Right cardiac atrium (tissue), 5 donors: ENCODE results near the gene PSMB10. TPM values are rescaled to one million over a fixed set of nuclear protein-coding genes. Genes with fewer than 3 reads are reported as not detected.
A peak's percentile ranks its signal among the peaks of the same experiment; 100 is the strongest.

Experiments used
- ATAC-seq, 2 donors: fragments of 200-7000 bp; cut with Tn5 transposase; one replicate each; pipeline versions ENCODE4 v1.8.0 to v1.9.1; 2020; ENCODE audit warnings: moderate library complexity in 2 of 2, mild to moderate bottlenecking in 1 of 2
- DNase-seq, 3 donors: peaks; one replicate each; pipeline ENCODE4 v3.0.0-alpha.2; 2020
- H3K27ac ChIP-seq: one replicate; pipeline ENCODE4 v1.5.1; 2013; ENCODE audit warnings: mild to moderate bottlenecking, low read length, control low read depth, moderate library complexity
- H3K27me3 ChIP-seq: one replicate; pipeline ENCODE4 v1.6.1; 2013; ENCODE audit not compliant: control insufficient read depth, insufficient read depth
- H3K4me1 ChIP-seq: one replicate; pipeline ENCODE4 v1.6.1; 2013; ENCODE audit warnings: low read length; ENCODE audit not compliant: control insufficient read depth, insufficient read depth
- H3K4me3 ChIP-seq: one replicate; pipeline ENCODE4 v1.5.1; 2013; ENCODE audit warnings: low read length, control low read depth
- H3K9me3 ChIP-seq: one replicate; pipeline ENCODE4 v1.6.1; 2013; ENCODE audit warnings: low read length; ENCODE audit not compliant: control insufficient read depth
- WGBS: extraction: QIAGEN DNeasy Blood & Tissue Kit; methylation state at CpG from one replicate; pipeline ENCODE4 v1.1.7; 2013; 5-methylcytosine and 5-hydroxymethylcytosine counted together
- intact Hi-C, 4 donors: fragments of 100-400 bp; cut with DNase I; formaldehyde crosslinking; loops; one replicate each; pipeline versions ENCODE4 v1.11.0 to v1.14.0; 2022 to 2023
- polyA plus RNA-seq: library from polyadenylated mRNA; stranded (reverse); fragments of 200-250 nt; gene quantifications from one replicate; pipeline ENCODE4 v1.2.3, GENCODE V29; 2013
- total RNA-seq, 4 donors: library from RNA; stranded (reverse); fragmentation: NEBNext Ultra II Directional; extraction: Animal tissue kit (Norgen Biotek cat#: 25700); gene quantifications; one replicate each; pipeline ENCODE4 v1.2.1, GENCODE V29; 2021
- donor health status: healthy with polysubstance abuse.
- donor health status: DM: no; HTN: yes; CAD: no.
- donor health status: DM: no; HTN: no; CAD: no.
- donor health status: DM: no; HTN: yes; CAD: no; lungs with severe emphysema.
- donor health status: DM: yes; HTN: yes; CAD: no.

PSMB10 gene
- total and polyA plus RNA-seq, 5 donors: 49.1 to 92.8 (median 60.6) TPM

DNA sequence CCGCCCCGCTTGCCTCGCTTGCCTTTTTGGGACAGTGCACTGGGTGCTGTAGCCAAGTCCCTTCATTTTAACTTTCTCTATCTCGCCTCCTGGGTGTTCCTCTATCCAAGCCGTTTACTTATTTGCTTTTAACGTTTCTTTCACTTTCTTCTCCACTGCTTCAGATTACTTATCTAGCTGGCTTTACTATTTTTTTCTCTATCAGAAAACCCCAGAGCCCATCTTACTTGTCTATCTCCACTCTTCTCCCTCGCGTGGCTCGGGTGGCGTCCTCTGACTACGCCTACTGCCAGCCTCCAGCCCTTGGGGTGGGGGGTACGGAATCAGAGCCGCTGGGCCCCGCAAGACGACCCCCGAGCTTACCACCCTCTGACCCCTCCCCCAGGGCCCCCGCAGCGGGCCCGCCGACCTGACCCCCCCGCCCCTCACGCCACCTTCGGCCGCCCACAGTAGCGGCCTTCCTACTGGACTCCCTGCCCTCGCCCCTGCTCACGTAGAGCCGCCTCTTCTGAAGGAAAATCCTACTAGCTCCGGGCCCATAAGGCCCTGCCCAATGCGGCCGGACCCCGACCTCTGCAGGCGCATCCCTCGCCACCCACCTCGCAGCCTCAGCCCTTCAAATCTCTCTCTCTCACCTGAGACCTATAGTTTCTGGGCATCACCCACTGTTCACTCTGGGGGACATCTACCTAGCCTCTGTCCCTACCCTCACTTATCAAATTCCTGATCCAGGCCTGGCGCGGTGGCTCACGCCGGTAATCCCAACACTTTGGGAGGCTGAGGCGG is 32.8 kb upstream of the PSMB10 start:
- Histone ChIP-seq H3K27me3 (no peaks in the 10 kb centered on the region), H3K4me3 (peak overlapping the region; percentile 73), H3K9me3 (no peaks in the 10 kb centered on the region), H3K4me1 (peaks cover 20% of the 10 kb centered on the region), H3K27ac (peak overlapping the region; percentile 52)
- ATAC-seq: peak; percentile 0 to 4
- WGBS: 44% methylated on average over 40 of the region's 40 CpGs
- intact Hi-C loops: no loop called here
- peak in 2 of 3 donors; percentile 41 to 77 for DNase-seq

DNA sequence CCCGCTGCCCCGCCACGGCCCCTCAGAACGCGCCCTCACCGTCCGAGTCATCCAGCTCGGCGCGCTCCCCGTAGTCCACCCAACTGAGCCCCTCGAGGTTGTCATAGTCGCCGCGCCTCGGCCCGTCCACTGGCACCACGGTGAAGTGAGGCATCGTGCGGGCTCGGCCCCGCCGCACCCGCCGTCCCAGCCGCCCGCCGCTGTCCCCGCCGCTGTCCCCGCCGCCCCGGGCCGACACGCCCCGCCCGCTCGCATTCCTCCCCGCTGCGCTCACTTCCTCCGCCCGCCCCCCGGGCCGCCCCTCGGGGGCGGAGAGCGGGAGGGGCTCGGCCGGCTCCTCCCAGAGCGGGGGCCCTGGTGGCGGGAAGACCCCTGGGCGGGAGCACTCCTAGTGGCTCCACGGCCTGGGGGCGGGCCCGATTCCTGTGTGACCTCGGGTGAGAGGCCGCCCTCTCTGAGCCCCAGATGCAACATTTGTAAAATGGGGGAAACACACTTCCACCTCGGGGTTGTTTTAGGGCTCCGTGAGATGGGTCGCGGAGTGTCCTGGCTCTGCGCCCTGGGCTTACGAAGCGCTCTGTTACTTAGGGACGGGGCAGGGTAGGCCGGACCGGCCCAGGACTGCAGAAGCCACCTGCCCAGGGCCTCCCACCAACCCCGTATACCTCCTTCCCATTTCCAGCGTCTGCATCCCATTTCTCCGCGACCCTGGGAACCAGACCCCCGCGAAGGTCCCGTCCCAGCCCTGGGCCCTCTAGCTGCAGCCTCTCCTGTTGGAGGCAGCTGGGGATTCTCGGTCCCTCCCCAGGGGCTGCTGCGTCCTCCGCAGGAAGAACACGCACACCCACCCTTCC is 32.0 kb upstream of the PSMB10 start, which contains the start of gene SLC12A4:
Gene SLC12A4 (minus strand): TSS at position 238 of the 854 bp plus-strand sequence. CDS start 84 bp downstream, at position 154.
- peaks cover 26% of the 10 kb centered on the region for H3K4me1 ChIP-seq
- WGBS: 1% methylated on average over 78 of the region's 78 CpGs
- peak within 1 kb of the TSS; percentile 73 for H3K4me3 ChIP-seq
- H3K9me3 ChIP-seq: no peaks in the 10 kb centered on the region
- intact Hi-C loops: no loop called here
- H3K27me3 ChIP-seq: no peaks in the 10 kb centered on the region
- ATAC-seq: peak; percentile 90 to 92
- peak within 1 kb of the TSS; percentile 83 for H3K27ac ChIP-seq
- DNase-seq: peak; percentile 91 to 97 (median 95)

GRCh38 chr16:67967958-67968399 is 31.3 kb upstream of the PSMB10 start:
- no peaks in the 10 kb centered on the region for H3K27me3 ChIP-seq
- DNase-seq (peak; percentile 72 to 88 (median 87)), ATAC-seq (peak; percentile 39 to 41)
- peak overlapping the region; percentile 83 for H3K27ac ChIP-seq
- under 1% methylated on average over 44 of the region's 45 CpGs for WGBS
- H3K4me3 ChIP-seq: peak overlapping the region; percentile 73
- no peaks in the 10 kb centered on the region for H3K9me3 ChIP-seq
- peaks cover 32% of the 10 kb centered on the region for H3K4me1 ChIP-seq
- intact Hi-C loops: no loop called here

GRCh38 chr16:67967183-67967957 is 30.7 kb upstream of the PSMB10 start:
- H3K27me3 ChIP-seq: no peaks in the 10 kb centered on the region
- ATAC-seq: no peak
- H3K27ac ChIP-seq: peak overlapping the region; percentile 83
- DNase-seq: no peak
- peaks cover 34% of the 10 kb centered on the region for H3K4me1 ChIP-seq
- intact Hi-C loops: no loop called here
- 5% methylated on average over 18 of the region's 18 CpGs for WGBS
- H3K4me3 ChIP-seq: peak overlapping the region; percentile 73
- no peaks in the 10 kb centered on the region for H3K9me3 ChIP-seq

DNA sequence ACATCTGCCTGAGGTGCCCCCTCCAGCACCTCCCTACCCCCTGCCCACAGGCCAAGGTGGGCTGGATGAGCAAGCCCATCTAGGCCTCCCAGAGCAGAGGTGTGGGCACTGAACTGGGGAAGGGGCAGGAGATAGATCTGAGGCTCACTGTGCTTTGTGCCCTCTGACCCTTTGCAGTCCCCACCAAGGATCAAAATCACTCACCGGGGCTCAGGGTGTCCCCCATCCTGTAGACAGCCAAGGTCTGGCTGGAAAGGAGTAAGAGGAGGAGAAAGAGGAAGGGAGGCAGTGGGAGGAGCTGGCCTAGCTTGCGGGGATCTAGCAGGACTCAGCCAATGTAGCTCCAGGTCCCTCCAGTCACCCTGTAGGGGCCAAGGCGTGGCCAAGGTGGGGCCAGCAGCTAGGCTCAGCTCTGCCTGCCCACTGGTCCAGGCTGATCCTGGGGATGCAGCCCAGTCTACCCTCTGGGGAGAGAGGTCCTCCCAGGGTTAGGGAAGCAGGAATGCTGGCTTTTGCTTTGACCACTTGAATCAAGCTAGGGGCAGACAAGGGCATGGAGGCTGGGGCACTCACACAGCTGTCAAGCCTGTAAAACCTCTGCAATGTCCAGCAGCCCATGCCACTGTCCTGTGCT is 30.0 kb upstream of the PSMB10 start:
- Histone ChIP-seq H3K4me1 (peaks cover 34% of the 10 kb centered on the region), H3K27me3 (no peaks in the 10 kb centered on the region), H3K4me3 (peak overlapping the region; percentile 73), H3K27ac (peak overlapping the region; percentile 83), H3K9me3 (no peaks in the 10 kb centered on the region)
- intact Hi-C loops: no loop called here
- peak; percentile 74 to 83 (median 80) for DNase-seq
- ATAC-seq: peak; percentile 8 to 20
- 41% methylated on average over 3 of the region's 3 CpGs for WGBS

DNA sequence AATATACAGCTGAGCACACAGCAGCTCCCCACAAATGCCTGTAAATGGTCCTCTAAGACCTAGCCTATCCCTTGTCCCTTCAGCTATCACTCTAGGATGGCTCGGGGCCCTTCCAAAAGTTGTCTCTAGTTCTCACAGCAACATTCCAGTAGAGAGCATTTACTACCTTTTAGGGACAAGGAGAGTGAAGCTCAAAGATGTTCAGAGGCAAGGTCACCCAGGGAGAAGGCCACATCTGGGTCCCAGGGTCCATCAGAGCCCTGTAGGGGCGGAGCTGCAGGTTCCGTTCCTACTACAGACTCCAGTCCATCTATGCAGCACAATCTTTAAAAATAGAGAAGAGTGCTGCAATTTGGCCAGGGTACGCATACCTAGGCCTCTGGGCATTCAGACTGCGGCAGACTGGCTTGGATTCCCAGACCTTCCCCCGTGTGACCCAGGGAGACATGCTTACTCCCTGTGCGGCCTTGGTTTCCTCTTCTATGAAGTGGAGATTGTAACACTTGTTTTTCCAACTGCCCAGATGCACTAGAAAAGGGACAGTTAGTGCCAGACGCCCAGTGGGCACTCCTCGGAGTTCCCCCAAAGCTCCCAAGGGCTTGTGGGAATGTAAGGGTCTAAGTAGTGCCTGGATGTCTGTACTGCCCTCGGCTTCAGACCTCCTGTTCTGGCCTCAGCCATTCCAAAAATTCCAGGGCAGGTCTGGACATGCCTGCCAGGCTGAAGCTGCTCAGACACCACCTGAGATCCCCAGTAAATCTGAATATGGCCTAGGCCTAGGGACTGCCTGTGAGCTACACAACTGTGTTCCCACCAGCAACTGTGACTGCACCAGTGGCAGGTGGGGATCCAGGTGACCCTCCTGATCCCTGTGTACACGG is 29.3 kb upstream of the PSMB10 start:
- H3K9me3 ChIP-seq: no peaks in the 10 kb centered on the region
- intact Hi-C loops: no loop called here
- H3K27me3 ChIP-seq: no peaks in the 10 kb centered on the region
- ATAC-seq: no peak
- DNase-seq: no peak
- peaks cover 34% of the 10 kb centered on the region for H3K4me1 ChIP-seq
- H3K27ac ChIP-seq: peak overlapping the region; percentile 83
- H3K4me3 ChIP-seq: no peak overlapping the region
- 40% methylated on average over 11 of the region's 11 CpGs for WGBS

DNA sequence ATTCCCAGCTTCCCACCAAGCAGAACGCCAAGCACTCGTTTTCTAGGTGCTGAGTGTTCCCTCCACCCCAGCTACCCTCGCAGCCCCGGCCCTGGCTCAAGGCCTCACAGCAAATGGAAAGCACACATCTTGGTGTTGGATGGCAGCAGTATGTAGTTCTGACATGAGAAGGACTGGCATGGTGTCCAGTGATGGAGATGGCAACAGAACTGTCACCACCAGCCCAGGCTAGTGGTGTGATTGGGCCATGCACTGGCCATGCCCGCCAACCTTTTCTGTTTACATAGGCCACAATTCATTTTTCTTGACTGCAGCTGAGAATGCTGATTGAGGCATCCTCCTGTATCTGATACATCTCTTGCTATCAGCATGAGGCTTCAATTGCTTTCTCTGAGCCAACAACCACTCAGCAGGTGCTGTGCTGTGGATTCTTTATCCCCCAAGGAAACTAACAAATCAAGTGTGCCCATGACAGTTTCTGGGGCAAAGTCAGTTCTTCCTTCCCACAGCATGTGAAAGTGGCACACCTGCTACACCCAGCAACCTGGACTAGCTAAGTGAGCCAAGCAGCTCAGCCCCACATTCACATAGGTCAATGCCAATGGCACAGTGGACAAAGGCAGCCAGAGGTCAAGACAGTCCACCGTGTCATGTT is 28.0 kb upstream of the PSMB10 start:
- H3K4me3 ChIP-seq: no peak overlapping the region
- peak overlapping the region; percentile 64 for H3K27ac ChIP-seq
- no peaks in the 10 kb centered on the region for H3K27me3 ChIP-seq
- DNase-seq (no peak), ATAC-seq (no peak)
- intact Hi-C loops: no loop called here
- no peaks in the 10 kb centered on the region for H3K9me3 ChIP-seq
- WGBS: 56% methylated on average over 6 of the region's 6 CpGs
- peaks cover 44% of the 10 kb centered on the region for H3K4me1 ChIP-seq

DNA sequence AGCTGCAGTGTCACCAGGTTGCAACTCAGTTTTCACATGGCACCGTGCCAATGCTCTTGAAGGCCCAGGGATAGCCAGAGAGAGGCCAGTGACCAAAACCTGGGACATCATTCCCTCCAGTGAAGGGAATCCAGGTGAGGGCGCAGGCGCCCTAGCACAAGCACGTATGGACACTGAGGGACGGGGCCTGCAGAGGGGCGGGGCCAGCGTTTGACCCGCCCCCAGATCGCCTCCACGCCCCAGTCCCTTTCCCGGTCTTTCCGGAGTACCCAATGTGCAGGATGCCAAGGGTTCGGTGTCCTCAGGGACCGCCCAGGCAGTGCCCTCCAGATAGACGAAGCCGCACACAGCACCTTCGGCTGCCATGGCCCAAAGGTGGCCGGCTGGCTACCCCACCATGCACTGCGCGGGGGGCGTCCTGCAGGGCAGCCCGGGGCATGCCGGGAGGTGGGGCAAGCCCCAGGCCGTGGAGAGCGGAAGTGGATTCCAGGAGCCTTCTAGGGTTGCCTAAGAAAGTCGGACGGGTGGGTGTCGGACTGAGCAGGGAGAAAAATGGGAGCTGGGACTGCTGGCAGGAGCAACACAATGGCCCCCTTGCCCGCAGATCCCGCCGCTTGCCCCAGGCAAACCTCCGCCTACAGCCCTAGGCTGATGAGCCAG is 27.1 kb upstream of the PSMB10 start:
- peak; percentile 54 to 83 (median 71) for DNase-seq
- Histone ChIP-seq H3K27ac (peak overlapping the region; percentile 64), H3K4me3 (no peak overlapping the region), H3K9me3 (no peaks in the 10 kb centered on the region), H3K4me1 (peaks cover 49% of the 10 kb centered on the region), H3K27me3 (no peaks in the 10 kb centered on the region)
- intact Hi-C loops: no loop called here
- WGBS: 35% methylated on average over 32 of the region's 32 CpGs
- peak in 1 of 2 donors; percentile 9 for ATAC-seq

GRCh38 chr16:67963292-67963661 is 26.6 kb upstream of the PSMB10 start:
- no peak overlapping the region for H3K4me3 ChIP-seq
- peaks cover 49% of the 10 kb centered on the region for H3K4me1 ChIP-seq
- intact Hi-C loops: no loop called here
- H3K9me3 ChIP-seq: no peaks in the 10 kb centered on the region
- 46% methylated on average over 2 of the region's 2 CpGs for WGBS
- H3K27me3 ChIP-seq: no peaks in the 10 kb centered on the region
- ATAC-seq (no peak), DNase-seq (no peak)
- H3K27ac ChIP-seq: peak overlapping the region; percentile 64
